ENCODE results near the gene MEGF11.

Gene MEGF11

DNA sequence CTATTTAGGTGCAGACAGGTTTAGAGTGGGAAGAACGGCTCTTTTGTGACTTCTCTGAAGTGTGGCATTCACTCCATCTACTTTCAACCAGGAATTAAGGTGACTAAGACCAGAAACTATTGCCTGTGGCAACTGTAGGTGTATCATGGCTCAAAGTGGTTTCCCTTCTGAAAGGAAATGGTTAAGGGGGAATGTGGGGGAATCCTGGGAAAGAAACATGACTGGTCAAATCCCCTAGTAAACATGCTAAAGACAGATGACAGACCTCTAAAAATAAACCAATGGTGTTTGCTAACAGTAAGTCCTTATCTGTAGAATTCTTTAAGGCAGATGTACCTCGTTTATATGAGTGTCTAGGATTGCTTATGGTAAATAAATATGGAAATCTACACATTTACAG is 56.9 kb downstream of the MEGF11 start:
- no peaks in the 10 kb centered on the region for H3K79me2 ChIP-seq
- no peaks in the 10 kb centered on the region for H3K9me3 ChIP-seq (ENCODE audit: control insufficient read depth, low read length)
- no peak overlapping the region for H2AFZ ChIP-seq
- H3K4me2 ChIP-seq (ENCODE audit: low read length): no peak overlapping the region
- H3K4me1 ChIP-seq: no peaks in the 10 kb centered on the region
- no peaks in the 10 kb centered on the region for H3K27me3 ChIP-seq (ENCODE audit: control insufficient read depth, insufficient read depth, low read length)
- no peak for TF ChIP-seq CTCF (IDR thresholded peaks at IDR 0.05)
- no peaks in the 10 kb centered on the region for H3K36me3 ChIP-seq (ENCODE audit: control insufficient read depth, insufficient read depth, low read length)
- H3K4me3 ChIP-seq (ENCODE audit: low read depth, low read length): no peak overlapping the region
- H3K9ac ChIP-seq: no peak overlapping the region
- H3K27ac ChIP-seq: no peak overlapping the region

DNA sequence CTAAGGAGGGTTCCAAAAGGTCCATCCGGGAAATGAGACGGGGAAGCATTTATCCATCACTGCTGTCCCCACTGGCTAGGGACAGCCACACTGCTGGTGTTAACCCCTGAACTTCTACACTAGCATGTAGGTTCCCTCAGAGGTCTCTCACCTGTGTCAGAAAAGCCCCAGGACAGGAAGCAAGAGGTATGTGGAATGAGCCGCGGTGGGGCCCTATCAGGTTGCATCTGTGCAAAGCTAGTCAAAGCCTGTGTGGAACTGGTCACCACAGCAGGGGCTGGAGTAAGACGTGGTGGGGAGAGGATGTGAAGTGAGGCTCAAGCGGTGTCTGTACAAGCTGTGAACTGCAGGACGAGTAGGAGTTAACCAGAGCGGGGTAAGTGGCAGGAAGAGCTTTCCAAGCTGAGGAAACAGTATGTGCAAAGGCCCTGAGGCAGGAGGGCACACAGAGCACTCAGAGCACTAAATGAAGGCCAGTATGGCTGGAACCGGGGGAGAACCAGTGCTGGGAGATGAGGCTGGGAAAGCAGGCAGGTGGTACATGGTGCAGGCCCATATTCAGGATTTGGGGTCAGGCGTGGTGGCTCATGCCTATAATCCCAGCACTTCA is 57.8 kb downstream of the MEGF11 start:
- Histone ChIP-seq H3K4me2 (ENCODE audit: low read length) (no peak overlapping the region), H2AFZ (no peak overlapping the region), H3K4me3 (ENCODE audit: low read depth, low read length) (no peak overlapping the region), H3K27me3 (ENCODE audit: control insufficient read depth, insufficient read depth, low read length) (no peaks in the 10 kb centered on the region), H3K79me2 (no peaks in the 10 kb centered on the region), H3K9ac (no peak overlapping the region), H3K4me1 (no peaks in the 10 kb centered on the region), H3K36me3 (ENCODE audit: control insufficient read depth, insufficient read depth, low read length) (no peaks in the 10 kb centered on the region), H3K9me3 (ENCODE audit: control insufficient read depth, low read length) (no peaks in the 10 kb centered on the region), H3K27ac (no peak overlapping the region)
- TF ChIP-seq CTCF (IDR thresholded peaks at IDR 0.05): no peak

DNA sequence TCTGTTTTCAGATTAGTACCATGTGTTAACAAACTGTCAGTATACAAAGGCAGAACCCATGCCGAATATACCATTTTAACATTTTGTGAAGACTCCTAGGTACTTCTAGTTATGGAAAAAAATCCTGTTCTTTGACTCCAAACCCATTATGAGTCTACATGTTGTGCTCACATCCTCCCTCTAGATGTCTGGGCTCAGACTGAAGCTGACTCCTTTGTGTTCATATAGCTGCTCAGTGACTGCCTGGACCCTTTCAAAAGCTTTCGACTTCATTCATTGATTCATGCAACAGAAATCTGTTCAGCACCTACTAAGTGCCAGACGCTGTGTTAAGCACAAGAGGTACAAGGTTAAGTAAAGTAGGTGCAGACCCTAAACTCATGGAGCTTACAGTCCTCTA is 60.5 kb downstream of the MEGF11 start:
- Histone ChIP-seq H3K4me1 (no peaks in the 10 kb centered on the region), H2AFZ (no peak overlapping the region), H3K27ac (no peak overlapping the region), H3K4me3 (ENCODE audit: low read depth, low read length) (no peak overlapping the region), H3K9me3 (ENCODE audit: control insufficient read depth, low read length) (no peaks in the 10 kb centered on the region), H3K27me3 (ENCODE audit: control insufficient read depth, insufficient read depth, low read length) (no peaks in the 10 kb centered on the region), H3K4me2 (ENCODE audit: low read length) (no peak overlapping the region), H3K9ac (no peak overlapping the region), H3K79me2 (no peaks in the 10 kb centered on the region), H3K36me3 (ENCODE audit: control insufficient read depth, insufficient read depth, low read length) (no peaks in the 10 kb centered on the region)
- TF ChIP-seq CTCF (IDR thresholded peaks at IDR 0.05): no peak

- H3K4me1 ChIP-seq: no peaks in the 10 kb centered on the region
- no peaks in the 10 kb centered on the region for H3K36me3 ChIP-seq (ENCODE audit: control insufficient read depth, insufficient read depth, low read length)
- H2AFZ ChIP-seq: no peak overlapping the region
- H3K9me3 ChIP-seq (ENCODE audit: control insufficient read depth, low read length): no peaks in the 10 kb centered on the region
- no peak overlapping the region for H3K4me3 ChIP-seq (ENCODE audit: low read depth, low read length)
- no peak for TF ChIP-seq CTCF (IDR thresholded peaks at IDR 0.05)
- H3K9ac ChIP-seq: no peak overlapping the region
- no peaks in the 10 kb centered on the region for H3K27me3 ChIP-seq (ENCODE audit: control insufficient read depth, insufficient read depth, low read length)
- no peak overlapping the region for H3K27ac ChIP-seq
- H3K79me2 ChIP-seq: no peaks in the 10 kb centered on the region
- no peak overlapping the region for H3K4me2 ChIP-seq (ENCODE audit: low read length)
Observed at GRCh38 chr15:66190746-66191145, 62.8 kb downstream of the MEGF11 start.

DNA sequence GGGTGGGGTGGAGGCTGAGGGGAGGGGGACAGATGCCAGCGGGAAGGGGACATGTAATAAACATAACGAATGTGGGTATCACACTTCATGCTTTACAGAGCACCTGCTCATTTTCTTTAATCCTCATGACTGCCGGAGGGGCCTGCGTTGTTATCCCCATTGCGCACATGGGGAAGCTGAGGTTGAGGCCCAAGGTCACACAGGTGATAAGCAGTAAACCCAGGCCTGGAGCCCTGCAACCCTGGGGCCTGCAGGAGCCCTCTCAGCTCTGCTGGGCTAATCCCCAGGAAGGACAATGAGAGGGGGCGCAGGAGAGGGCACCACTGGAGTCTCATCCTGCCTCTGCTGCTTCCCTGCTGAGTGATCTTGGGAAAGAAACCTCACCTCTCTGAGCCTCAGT is 64.3 kb downstream of the MEGF11 start:
- Histone ChIP-seq H3K9me3 (ENCODE audit: control insufficient read depth, low read length) (no peaks in the 10 kb centered on the region), H3K9ac (no peak overlapping the region), H3K4me1 (no peaks in the 10 kb centered on the region), H2AFZ (no peak overlapping the region), H3K27ac (no peak overlapping the region), H3K27me3 (ENCODE audit: control insufficient read depth, insufficient read depth, low read length) (no peaks in the 10 kb centered on the region), H3K4me2 (ENCODE audit: low read length) (no peak overlapping the region), H3K79me2 (no peaks in the 10 kb centered on the region), H3K4me3 (ENCODE audit: low read depth, low read length) (no peak overlapping the region), H3K36me3 (ENCODE audit: control insufficient read depth, insufficient read depth, low read length) (no peaks in the 10 kb centered on the region)
- TF ChIP-seq CTCF (IDR thresholded peaks at IDR 0.05): no peak

Measured in parathyroid adenoma (tissue), 2 donors.